Stimulated activated CD4-positive, alpha-beta T cell treated with anti-CD3 and anti-CD28 coated beads, Interleukin-15, amount 100 ng/mL, for 24 hours (primary cell): ENCODE results near the gene CD84.

Experiments
- DNase-seq: peaks from one replicate; pipeline ENCODE4 v3.0.0-alpha.2; 2020

CD84 gene

GRCh38 chr1:160579216-160579701, at the start of gene CD84:
CD84 (minus strand) TSS chr1:160579496; CDS start chr1:160579437, 59 bp downstream.
- DNase-seq = no peak

GRCh38 chr1:160628799-160629263, 49.5 kb upstream of the CD84 start:
- DNase-seq = no peak

GRCh38 chr1:160627677-160628289, 48.5 kb upstream of the CD84 start:
- peak; percentile 82 for DNase-seq

DNA sequence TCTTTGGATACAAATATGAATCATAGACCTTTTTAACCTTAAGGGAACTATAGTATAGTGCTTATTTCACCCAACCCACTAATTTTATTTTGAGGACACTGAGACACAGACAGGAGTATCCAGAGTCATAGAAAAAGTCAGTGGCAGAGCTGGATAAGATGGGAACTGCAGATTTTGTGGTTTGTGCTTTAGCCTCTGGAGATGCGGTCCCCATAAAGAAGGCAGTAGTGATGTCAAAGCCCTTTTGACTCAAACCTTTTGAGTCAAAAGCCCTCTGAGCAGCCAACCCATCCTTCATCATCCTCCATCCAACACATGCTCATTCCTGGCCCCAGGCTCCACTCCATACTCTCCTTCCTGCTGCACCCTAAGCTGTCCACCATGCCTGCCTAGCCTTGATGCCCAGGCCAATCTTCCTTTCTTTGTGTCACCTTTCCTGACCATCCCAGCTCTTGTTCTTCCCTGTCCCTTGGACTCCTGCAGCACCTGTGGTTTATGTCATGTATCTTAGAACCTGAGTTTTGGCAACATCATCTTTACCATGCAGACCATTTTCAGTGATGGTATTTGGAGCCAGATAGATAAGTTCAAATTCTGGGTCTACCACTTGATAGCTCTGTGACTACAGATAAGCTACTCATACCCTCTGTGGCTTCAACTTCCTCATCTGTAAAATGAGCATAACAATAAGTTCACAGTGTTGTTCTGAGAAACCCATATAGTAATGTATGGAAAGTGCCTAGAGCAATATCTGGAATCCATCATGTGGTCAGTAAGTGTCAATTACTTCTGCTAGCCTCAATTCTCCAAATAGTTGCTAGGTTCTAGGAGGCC, 47.4 kb upstream of the CD84 start:
- DNase-seq = no peak

GRCh38 chr1:160625725-160626498, 46.6 kb upstream of the CD84 start:
- DNase-seq = peak; percentile 84

GRCh38 chr1:160625321-160625720, 46.0 kb upstream of the CD84 start:
- no peak for DNase-seq

DNA sequence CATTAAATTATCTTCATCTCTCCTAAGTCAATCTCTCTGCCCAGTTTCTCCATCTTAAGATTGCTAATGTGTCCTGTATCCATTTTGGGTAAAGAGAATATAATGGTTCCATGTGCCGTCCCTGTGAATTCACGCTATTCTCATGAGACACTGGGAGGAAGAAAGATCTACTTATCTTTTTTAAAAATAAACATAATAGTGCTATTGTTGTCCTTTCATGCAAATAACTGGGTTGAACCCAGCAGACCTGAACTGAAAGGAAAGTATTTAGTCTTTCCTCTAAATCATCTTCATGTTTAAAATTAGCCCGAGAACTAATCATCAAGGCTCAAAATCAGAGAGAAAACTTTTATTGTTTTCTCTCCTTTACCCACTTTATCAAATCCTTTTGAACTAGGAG, 45.2 kb upstream of the CD84 start:
- no peak for DNase-seq

DNA sequence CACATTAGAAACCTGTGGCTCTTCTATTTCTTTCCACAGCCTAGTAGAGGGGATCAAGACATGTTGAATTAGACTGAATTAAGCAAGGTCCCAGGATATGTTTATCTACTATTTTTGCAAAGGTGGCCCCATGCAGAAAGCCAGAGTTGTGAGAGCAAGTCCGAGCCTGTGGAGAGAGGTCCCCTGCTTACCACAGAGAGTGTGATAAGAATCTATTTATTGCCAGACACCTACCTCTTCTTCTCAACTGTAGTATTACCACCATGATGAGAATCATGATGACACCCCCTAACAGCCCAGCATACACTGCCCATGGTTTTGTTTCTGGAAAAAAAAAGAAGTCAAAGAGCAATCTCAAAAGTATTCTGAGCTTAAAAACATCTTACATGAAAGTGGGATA, 44.6 kb upstream of the CD84 start:
- no peak for DNase-seq

- peak; percentile 57 for DNase-seq
These were observed 43.9 kb upstream of the CD84 start for GRCh38 chr1:160623227-160623633.

DNA sequence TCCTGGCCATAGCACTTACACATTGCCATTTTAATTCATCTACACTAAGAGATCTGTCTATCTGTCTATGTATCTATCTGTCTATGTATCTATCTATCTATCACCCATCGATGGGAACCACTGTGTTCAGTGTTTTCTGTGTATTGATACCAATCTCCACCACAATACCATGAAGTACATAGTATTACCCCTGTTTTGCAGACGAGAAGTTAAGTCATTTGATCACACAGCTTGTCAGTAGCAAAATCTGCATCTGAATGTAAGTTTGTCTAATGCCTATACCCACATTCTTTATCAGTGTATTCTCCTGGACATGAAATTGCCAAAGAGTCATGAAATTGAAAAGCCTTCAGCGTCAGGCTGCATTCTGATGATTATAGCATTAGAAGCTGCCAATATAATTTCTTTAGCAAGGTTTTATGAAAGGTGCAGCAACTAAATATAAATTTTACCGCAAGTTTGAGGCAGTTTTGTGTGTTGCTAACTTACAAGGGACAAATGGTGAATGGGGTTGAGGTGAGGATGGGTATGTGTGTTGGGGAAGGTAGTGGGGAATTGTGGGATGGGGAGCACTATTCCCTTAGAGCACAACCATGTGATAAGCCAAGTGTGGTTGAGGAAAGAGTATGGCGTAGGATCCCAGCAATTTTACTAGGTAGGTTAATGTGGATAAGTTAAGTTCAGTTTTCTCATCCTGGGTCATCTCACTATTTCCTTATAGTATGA, 43.4 kb upstream of the CD84 start:
- DNase-seq = no peak

DNA sequence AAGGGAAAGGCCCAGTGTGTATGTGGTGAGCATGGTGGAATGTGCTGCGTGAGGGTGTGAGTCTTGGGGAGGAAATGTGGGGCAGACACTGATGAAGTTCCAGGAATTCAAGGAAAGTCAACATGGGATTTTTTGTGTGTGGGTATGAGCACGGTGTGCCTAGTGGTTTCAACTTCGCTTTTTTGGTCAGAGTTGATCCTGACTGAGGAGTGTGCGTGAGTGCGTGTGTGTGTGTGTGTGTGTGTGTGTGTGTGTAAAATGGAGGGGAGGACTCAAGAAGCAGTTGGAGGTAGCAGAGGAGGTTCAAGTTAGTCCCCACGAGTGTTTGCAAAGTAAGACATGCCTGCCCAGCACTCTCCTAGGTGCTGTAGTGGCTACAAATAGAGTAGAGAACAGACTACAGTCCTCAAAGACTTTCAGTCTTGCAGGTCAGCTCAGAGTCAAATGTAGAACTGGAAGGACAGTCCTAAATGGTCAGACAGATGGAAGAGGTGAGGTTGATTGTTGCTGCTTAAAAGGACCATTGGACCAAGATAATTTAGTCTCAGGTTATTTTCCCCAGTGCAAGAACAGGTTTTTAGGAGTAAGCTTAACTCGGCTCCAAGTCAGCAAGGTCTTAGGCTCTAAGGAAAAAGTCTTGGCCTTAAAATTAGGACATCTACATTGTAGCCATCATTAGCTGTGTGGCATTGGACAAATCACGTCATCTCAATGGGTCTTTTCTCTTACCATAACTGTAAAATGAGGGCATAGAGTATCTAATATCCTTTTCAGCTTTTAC, 42.5 kb upstream of the CD84 start:
- peak; percentile 32 for DNase-seq

- no peak for DNase-seq
These were observed 41.8 kb upstream of the CD84 start for GRCh38 chr1:160620942-160621632.

DNA sequence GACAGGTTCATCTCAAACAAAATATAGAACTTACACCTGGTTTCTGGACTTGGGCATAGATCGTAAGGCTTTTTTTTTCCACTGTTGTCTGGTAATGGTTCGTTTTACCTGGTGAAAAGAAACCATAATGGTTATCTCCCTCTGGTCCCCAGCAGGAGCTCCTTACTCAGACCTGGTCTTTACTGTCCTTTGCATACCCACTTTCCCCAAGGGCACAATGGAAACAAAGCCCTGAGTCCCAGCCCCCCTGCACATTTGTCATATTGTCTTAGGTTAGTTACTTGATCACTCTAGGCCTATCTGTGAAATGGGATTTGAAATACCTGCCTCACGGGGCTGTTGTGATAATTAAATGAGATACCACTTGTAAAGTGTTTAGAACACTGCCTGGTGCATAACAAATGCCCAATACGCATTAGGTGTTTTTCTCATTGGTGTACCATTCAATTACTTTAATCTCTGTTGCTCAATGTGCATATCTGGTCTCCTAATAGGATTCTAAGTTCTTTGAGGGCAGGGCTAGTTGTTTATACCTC, 40.5 kb upstream of the CD84 start:
- DNase-seq = no peak

GRCh38 chr1:160618763-160619274, 39.5 kb upstream of the CD84 start:
- DNase-seq = peak; percentile 53

DNA sequence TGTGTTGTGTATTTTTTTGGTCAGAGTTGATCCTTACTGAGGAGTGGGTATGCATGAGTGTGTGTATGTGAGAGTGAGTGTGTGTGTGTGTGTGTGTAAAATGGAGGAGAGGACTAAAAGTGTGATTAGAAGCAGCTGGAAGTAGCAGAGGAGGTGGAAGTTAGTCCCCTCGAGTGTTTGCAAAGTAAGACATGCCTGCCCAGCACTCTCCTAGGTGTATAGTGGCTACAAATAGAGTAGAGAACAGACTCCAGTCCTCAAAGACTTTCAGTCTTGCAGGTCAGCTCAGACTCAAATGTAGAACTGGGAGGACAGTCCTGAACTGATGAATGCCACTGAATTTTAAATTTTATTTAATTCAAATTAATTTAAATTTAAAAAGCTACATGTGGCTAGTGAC, 39.0 kb upstream of the CD84 start:
- no peak for DNase-seq

DNA sequence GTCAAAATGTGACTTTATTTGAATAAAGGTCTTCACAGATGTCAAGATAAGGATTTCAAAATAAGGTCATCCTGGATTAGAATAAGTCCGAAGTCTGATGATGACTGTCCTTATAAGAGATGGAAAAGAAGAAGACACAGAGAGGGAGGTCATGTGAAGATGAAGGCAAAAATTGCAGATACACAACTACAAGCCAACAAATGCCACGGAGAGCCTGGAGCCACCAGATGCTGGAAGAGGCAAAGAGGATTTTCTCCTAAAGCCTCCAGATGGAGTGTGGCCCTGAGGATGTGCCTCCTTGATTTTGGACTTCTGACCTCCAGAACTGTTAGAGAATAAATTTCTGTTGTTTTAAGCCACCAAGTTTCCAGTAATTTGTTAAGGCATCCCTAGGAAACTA, 36.4 kb upstream of the CD84 start:
- DNase-seq = no peak

DNA sequence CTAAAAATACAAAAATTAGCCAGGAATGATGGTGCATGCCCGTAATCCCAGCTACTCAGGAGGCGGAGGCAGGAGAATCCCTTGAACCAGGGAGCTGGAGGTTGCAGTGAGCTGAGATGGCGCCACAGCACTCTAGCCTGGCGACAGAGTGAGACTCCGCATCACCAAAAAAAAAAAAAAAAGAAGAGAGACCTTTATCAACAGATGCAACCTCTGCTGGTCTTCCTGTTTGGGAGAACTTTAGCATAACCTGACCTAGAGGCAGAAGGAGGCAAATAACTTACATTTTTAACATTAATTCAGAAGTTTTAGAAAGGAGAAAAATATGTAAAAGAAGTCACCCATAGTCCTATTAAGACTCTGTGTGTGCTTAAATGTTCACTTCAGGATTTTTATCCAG, 35.1 kb upstream of the CD84 start:
- DNase-seq = no peak

DNA sequence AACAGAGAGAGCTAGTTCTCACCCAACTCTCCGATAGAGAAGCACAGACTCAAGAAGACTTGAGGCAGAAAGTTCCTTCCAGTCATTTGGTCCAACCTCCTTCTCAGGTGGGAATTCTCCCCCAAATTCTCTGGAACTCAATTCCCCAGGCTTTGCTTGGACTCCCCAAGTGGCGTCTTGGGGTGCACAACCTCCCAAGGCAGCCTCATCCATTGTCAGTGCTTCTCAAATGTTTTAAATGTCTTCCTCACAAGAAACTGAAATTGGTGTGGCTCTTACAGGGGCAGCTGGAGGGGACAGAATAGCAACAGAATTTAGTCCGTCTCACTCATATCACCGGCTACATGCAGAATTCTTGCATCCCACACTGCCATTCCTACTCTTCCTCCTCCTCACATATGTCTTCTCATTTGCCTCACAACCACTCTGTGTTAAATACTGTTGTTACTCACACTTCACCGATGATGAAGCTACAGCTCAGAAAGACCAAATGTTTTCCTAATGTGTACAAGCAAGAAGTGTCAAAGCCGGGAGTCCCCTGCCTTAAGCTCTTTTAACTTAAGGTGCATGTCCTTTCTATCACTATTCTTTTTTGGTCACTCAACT, 33.4 kb upstream of the CD84 start:
- DNase-seq = no peak

DNA sequence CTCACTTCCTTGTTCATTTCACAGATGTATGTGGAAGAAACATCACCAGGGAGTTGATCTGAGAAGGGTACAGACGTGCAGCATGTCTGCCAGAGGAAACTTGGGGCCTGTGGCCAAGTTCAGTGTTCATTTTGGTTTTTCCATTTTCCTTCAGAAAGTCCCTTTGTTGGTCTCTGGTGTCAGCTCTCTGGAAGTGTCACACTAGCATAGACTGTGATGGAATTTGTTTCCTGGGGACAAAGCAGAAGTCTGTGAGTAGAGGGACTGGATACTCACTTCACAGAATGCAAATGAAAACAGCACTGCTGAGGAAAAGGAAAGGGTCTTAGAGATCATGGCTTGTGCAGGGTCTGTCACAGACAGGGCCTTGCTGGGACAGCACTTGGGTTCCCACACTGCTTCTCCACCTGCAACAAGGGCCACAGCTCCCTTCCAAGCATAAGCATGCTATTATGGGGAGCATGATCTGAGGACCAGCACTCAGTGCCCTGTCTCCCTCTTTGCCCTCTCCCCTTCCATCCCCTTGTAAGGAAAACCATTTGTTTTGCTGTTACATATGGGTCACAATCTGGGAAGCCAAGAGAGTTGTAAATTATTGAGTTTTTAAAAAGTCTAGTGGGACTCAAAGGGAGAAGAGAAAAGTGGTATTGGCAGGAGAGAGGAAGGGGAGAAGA, 31.4 kb upstream of the CD84 start:
- DNase-seq = no peak

- DNase-seq = no peak
These were observed 29.6 kb upstream of the CD84 start for GRCh38 chr1:160608941-160609340.
